Parathyroid adenoma (tissue), 2 donors: ENCODE measurements around the gene CENPC.
"Not testable (repeated sequence)": the region's sequence is repeated elsewhere in the genome, so short reads cannot be mapped to it uniquely, and the experiment has no call there.

Source experiments
- H2AFZ ChIP-seq: fragments of 300-600 bp; sonication (generic); one replicate; pipeline ENCODE4 v1.7.0; 2017; ENCODE audit warnings: antibody characterized with exemption, mild to moderate bottlenecking
- H3K27ac ChIP-seq: fragments of 300-600 bp; sonication (generic); one replicate; pipeline ENCODE4 v1.7.0; 2017
- H3K27me3 ChIP-seq: fragments of 300-600 bp; sonication (generic); one replicate; pipeline ENCODE4 v1.7.0; 2017; ENCODE audit warnings: low read length; ENCODE audit not compliant: control insufficient read depth, insufficient read depth
- H3K36me3 ChIP-seq: fragments of 300-600 bp; sonication (generic); one replicate; pipeline ENCODE4 v1.7.0; 2017; ENCODE audit warnings: low read length; ENCODE audit not compliant: control insufficient read depth, insufficient read depth
- H3K4me1 ChIP-seq: fragments of 300-600 bp; sonication (generic); one replicate; pipeline ENCODE4 v1.7.0; 2017; ENCODE audit warnings: control low read depth
- H3K4me2 ChIP-seq: fragments of 300-600 bp; sonication (generic); one replicate; pipeline ENCODE4 v1.7.0; 2017; ENCODE audit warnings: low read length
- H3K4me3 ChIP-seq: fragments of 300-600 bp; sonication (generic); one replicate; pipeline ENCODE4 v1.7.0; 2017; ENCODE audit warnings: low read depth, low read length
- H3K79me2 ChIP-seq: fragments of 300-600 bp; sonication (generic); one replicate; pipeline ENCODE4 v1.7.0; 2017; ENCODE audit warnings: control low read depth
- H3K9ac ChIP-seq: fragments of 300-600 bp; sonication (generic); one replicate; pipeline ENCODE4 v1.7.0; 2017; ENCODE audit warnings: mild to moderate bottlenecking
- H3K9me3 ChIP-seq: fragments of 300-600 bp; sonication (generic); one replicate; pipeline ENCODE4 v1.7.0; 2017; ENCODE audit warnings: low read length; ENCODE audit not compliant: control insufficient read depth
- CTCF ChIP-seq: fragments of 300-600 bp; sonication (generic); IDR thresholded peaks from one replicate; pipeline ENCODE4 v1.7.0; 2017; ENCODE audit warnings: antibody characterized with exemption, mild to moderate bottlenecking
- donor health status: primary hyperparathyroidism.

The CENPC gene

GRCh38 chr4:67554096-67554495 lies 8.8 kb upstream of the CENPC start:
- no peak overlapping the region for H3K9ac ChIP-seq
- no peaks in the 10 kb centered on the region for H3K79me2 ChIP-seq
- no peaks in the 10 kb centered on the region for H3K36me3 ChIP-seq
- no peaks in the 10 kb centered on the region for H3K9me3 ChIP-seq
- no peak overlapping the region for H3K27ac ChIP-seq
- no peak overlapping the region for H2AFZ ChIP-seq
- H3K4me2 ChIP-seq, result no peak overlapping the region
- H3K4me3 ChIP-seq, result no peak overlapping the region
- H3K27me3 ChIP-seq, result no peaks in the 10 kb centered on the region
- no peak for TF ChIP-seq CTCF
- H3K4me1 ChIP-seq, result no peaks in the 10 kb centered on the region

GRCh38 chr4:67552146-67552792 lies 7.0 kb upstream of the CENPC start:
- not testable (repeated sequence) for H2AFZ ChIP-seq, H3K9ac ChIP-seq, H3K27ac ChIP-seq, H3K4me3 ChIP-seq, H3K79me2 ChIP-seq, H3K27me3 ChIP-seq, H3K9me3 ChIP-seq, H3K4me1 ChIP-seq, H3K4me2 ChIP-seq, H3K36me3 ChIP-seq

- TF ChIP-seq CTCF, result no peak
- Histone ChIP-seq H3K4me3 (no peak overlapping the region), H3K9ac (no peak overlapping the region), H3K27ac (no peak overlapping the region), H2AFZ (no peak overlapping the region), H3K36me3 (no peaks in the 10 kb centered on the region), H3K9me3 (no peaks in the 10 kb centered on the region), H3K27me3 (no peaks in the 10 kb centered on the region), H3K79me2 (no peaks in the 10 kb centered on the region), H3K4me1 (no peaks in the 10 kb centered on the region), H3K4me2 (no peak overlapping the region)
Measured at GRCh38 chr4:67550857-67551256, 5.6 kb upstream of the CENPC start.

- Histone ChIP-seq H3K9me3 (no peaks in the 10 kb centered on the region), H3K9ac (no peak overlapping the region), H3K4me2 (no peak overlapping the region), H3K36me3 (no peaks in the 10 kb centered on the region), H3K27me3 (no peaks in the 10 kb centered on the region), H3K4me1 (no peaks in the 10 kb centered on the region), H3K27ac (no peak overlapping the region), H2AFZ (no peak overlapping the region), H3K79me2 (no peaks in the 10 kb centered on the region), H3K4me3 (no peak overlapping the region)
- TF ChIP-seq CTCF, result no peak
Measured at GRCh38 chr4:67550451-67550850, 5.1 kb upstream of the CENPC start.

GRCh38 chr4:67549123-67549522 lies 3.8 kb upstream of the CENPC start:
- H3K27me3 ChIP-seq, result no peaks in the 10 kb centered on the region
- H3K4me3 ChIP-seq, result no peak overlapping the region
- H2AFZ ChIP-seq, result no peak overlapping the region
- TF ChIP-seq CTCF, result no peak
- H3K4me2 ChIP-seq, result no peak overlapping the region
- no peaks in the 10 kb centered on the region for H3K9me3 ChIP-seq
- no peak overlapping the region for H3K9ac ChIP-seq
- no peaks in the 10 kb centered on the region for H3K79me2 ChIP-seq
- H3K4me1 ChIP-seq, result no peaks in the 10 kb centered on the region
- no peak overlapping the region for H3K27ac ChIP-seq
- H3K36me3 ChIP-seq, result no peaks in the 10 kb centered on the region
